HepG2 (cell line): ENCODE measurements around the gene UNKL. TPM values are rescaled to one million over a fixed set of nuclear protein-coding genes. Genes with fewer than 3 reads are reported as not detected.

Source experiments
- ATAC-seq: fragments of 200-7000 bp; cut with Tn5 transposase; 3 replicates; pipeline ENCODE4 v1.9.1; 2020; ENCODE audit warnings: mild to moderate bottlenecking, moderate library complexity
- BruUV-seq: library from RNA; stranded (reverse); fragments of 400-500 nt; replicated peaks from 2 replicates; lab custom pipeline; 2021; lab: Mats Ljungman, UMichigan
- CTCF ChIA-PET: fragments of 300-600 bp; formaldehyde crosslinking; extraction: SDS; loops from one replicate; lab custom pipeline; 2021; ENCODE audit warnings: low total read pairs, inconsistent platforms, low intra/inter-chr PET ratio; lab: Yijun Ruan, JAX
- POLR2A ChIA-PET: fragments of 350-600 bp; sonication (Branson Sonifier 250); formaldehyde crosslinking; loops from one replicate; lab custom pipeline; 2020; ENCODE audit warnings: antibody characterized with exemption, inconsistent platforms; lab: Yijun Ruan, JAX
- DNase-seq: peaks from one replicate; pipeline ENCODE4 v3.0.0-alpha.2; 2015; ENCODE audit warnings: low spot score
- FAIRE-seq: peaks from 3 replicates; lab custom pipeline; 2011; peaks lifted over from hg19 to GRCh38; lab: Jason Lieb, UNC
- H2AFZ ChIP-seq: one replicate; pipeline ENCODE4 v1.6.1; 2011; ENCODE audit warnings: low read length, inconsistent platforms
- H3K27ac ChIP-seq: fragments of 300-600 bp; 3 replicates; pipeline ENCODE4 v1.8.0; 2011; ENCODE audit warnings: mixed run types, mild to moderate bottlenecking, mixed read lengths, low read length, inconsistent platforms; ENCODE audit not compliant: insufficient read depth; ENCODE audit errors: extremely low read length
- H3K27me3 ChIP-seq, 2 experiments: fragments of 200-600 bp in 1 of 2; 2 replicates in 1 of 2; 3 replicates in 1 of 2; pipeline versions ENCODE4 v1.6.0 to v1.8.0; 2011; ENCODE audit warnings: low read length in 2 of 2, mild to moderate bottlenecking in 2 of 2, moderate library complexity in 2 of 2, inconsistent platforms in 1 of 2; ENCODE audit not compliant: insufficient read depth in 2 of 2, control insufficient read depth in 1 of 2
- H3K36me3 ChIP-seq, 2 experiments: fragments of 200-600 bp in 1 of 2; replicated peaks in 1 of 2; 2 replicates in 1 of 2; 3 replicates in 1 of 2; pipeline versions ENCODE4 v1.5.1 to v1.8.0; 2011; ENCODE audit warnings: low read length in 2 of 2, inconsistent platforms in 1 of 2; ENCODE audit not compliant: insufficient read depth in 2 of 2, control insufficient read depth in 1 of 2
- H3K4me1 ChIP-seq: 2 replicates; pipeline ENCODE4 v1.5.1; 2012; ENCODE audit warnings: low read length, inconsistent platforms; ENCODE audit not compliant: insufficient read depth
- H3K4me2 ChIP-seq: 2 replicates; pipeline ENCODE4 v1.6.0; 2011; ENCODE audit warnings: low read depth, low read length, inconsistent platforms
- H3K4me3 ChIP-seq, 3 experiments: fragments of 200-600 bp in 1 of 3; sonication (generic), shearing (Covaris generic) in 1 of 3; replicated peaks in 1 of 3; 2 replicates each; pipeline ENCODE4 v1.5.1; 2011 to 2016; ENCODE audit warnings: low read length in 3 of 3, inconsistent platforms in 2 of 3, low read depth in 2 of 3, mild to moderate bottlenecking in 2 of 3, control low read depth in 1 of 3, mixed read lengths in 1 of 3; ENCODE audit not compliant: insufficient read depth in 1 of 3
- H3K79me2 ChIP-seq: one replicate; pipeline ENCODE4 v1.6.1; 2011; ENCODE audit warnings: low read length, inconsistent platforms; ENCODE audit not compliant: insufficient read depth
- H3K9ac ChIP-seq: 2 replicates; pipeline ENCODE4 v1.6.0; 2011; ENCODE audit warnings: mild to moderate bottlenecking, low read depth, low read length, inconsistent platforms; ENCODE audit not compliant: insufficient read depth
- H3K9me3 ChIP-seq: 2 replicates; pipeline ENCODE4 v1.5.1; 2012; ENCODE audit warnings: mild to moderate bottlenecking, low read length
- H4K20me1 ChIP-seq: 2 replicates; pipeline ENCODE4 v1.6.0; 2011; ENCODE audit warnings: inconsistent platforms, mild to moderate bottlenecking, low read length, moderate library complexity; ENCODE audit not compliant: insufficient read depth
- THAP9 ChIP-seq: sonication (generic); formaldehyde crosslinking; IDR thresholded peaks from 2 replicates; pipeline ENCODE4; 2020; ENCODE audit warnings: missing genetic modification reagents, mild to moderate bottlenecking, borderline replicate concordance
- ZFP82 ChIP-seq: sonication (generic); formaldehyde crosslinking; IDR thresholded peaks from 2 replicates; pipeline ENCODE4 v1.5.1; 2020; ENCODE audit warnings: mild to moderate bottlenecking, missing genetic modification reagents, borderline replicate concordance
- ZKSCAN8 ChIP-seq: IDR thresholded peaks from 2 replicates; pipeline ENCODE4 v1.6.1; 2016; ENCODE audit warnings: borderline replicate concordance, missing genetic modification reagents, missing compliant biosample characterization
- ZNF749 ChIP-seq: sonication (generic); formaldehyde crosslinking; IDR thresholded peaks from 2 replicates; pipeline ENCODE4 v1.8.0; 2022; ENCODE audit warnings: mild to moderate bottlenecking, missing genetic modification reagents, moderate library complexity, borderline replicate concordance
- WGBS: methylation state at CpG from one replicate; pipeline ENCODE4 v1.1.6; 2017; ENCODE audit warnings: low lambda C conversion rate; 5-methylcytosine and 5-hydroxymethylcytosine counted together
- in situ Hi-C: cut with HindIII; loops from 2 replicates; pipeline ENCODE4 v1.10.0; 2017; ENCODE audit warnings: low pct_unique_long_range_greater_than_20kb; ENCODE audit not compliant: extremely low pct_ligation_motif_present
- intact Hi-C: fragments of 100-400 bp; cut with micrococcal nuclease; formaldehyde crosslinking; loops from one replicate; pipeline ENCODE4 v1.10.0; 2022; ENCODE audit not compliant: unreplicated experiment
- polyA plus RNA-seq, 8 experiments: library from polyadenylated mRNA; depleted of rRNA in 3 of 8; stranded (reverse) in 7 of 8; unstranded in 1 of 8; fragments of >200 nt; fragmentation: Illumina TruSeq in 4 of 8; extraction: Trizol in 4 of 8; gene quantifications; 2 replicates each; pipeline versions ENCODE4 v1.2.1 to v1.2.3, GENCODE V29; 2011 to 2016; ENCODE audit warnings: low read depth in 4 of 8, missing spikeins in 1 of 8, mixed read lengths in 1 of 8; ENCODE audit not compliant: insufficient read depth in 1 of 8
- total RNA-seq, 5 experiments: library from RNA; depleted of rRNA; stranded (reverse); fragments of >200 nt; fragmentation: Illumina TruSeq; extraction: Trizol; gene quantifications; 2 replicates each; pipeline ENCODE4 v1.2.3, GENCODE V29; 2016; ENCODE audit warnings: low read depth in 1 of 5

Gene UNKL
- total and polyA plus RNA-seq, 2 of the 13 experiments (the other 11 are each of a cell fraction or from before 2014, with no cell fraction given) = 10.4 to 17.6 TPM

DNA sequence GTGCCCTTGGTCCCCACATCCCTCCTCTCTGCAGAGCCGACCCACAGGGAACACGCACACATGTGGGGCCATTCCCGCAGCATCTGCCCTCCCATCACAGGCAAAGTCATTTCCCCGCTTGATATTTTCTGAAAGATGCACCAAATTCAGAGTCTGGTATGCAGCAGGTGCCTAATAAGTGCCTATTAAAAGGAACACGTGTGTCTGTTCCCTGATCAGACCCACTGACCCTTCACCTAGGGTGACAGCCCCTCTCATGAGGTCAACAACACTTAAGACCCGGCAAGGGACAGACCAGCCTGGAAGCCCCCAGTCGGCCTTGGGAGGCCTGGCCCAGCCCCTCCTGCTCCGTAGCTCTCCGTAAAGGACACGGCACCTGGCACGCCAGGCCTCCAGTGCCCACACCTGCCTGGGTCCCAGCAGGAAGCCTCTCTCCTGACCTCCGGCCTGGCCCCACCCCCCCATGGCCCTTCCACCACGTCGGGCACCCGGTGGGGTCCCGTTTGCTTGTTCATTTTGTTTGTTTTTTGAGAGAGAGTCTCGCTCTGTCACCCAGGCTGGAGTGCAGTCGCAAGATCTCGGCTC lies 20.0 kb downstream of the UNKL start:
- ChIA-PET POLR2A (no interaction called here), CTCF (no interaction called here)
- H2AFZ ChIP-seq = no peak overlapping the region
- no peaks in the 10 kb centered on the region for H3K27me3 ChIP-seq
- H3K4me3 ChIP-seq = no peak overlapping the region
- H3K79me2 ChIP-seq = no peaks in the 10 kb centered on the region
- in situ Hi-C loops (no loop called here), intact Hi-C loops (no loop called here)
- H3K4me2 ChIP-seq = no peak overlapping the region
- DNase-seq (no peak), ATAC-seq (no peak), FAIRE-seq (no peak)
- no TSS peak for BruUV-seq
- no peaks in the 10 kb centered on the region for H3K9me3 ChIP-seq
- no peak overlapping the region for H3K9ac ChIP-seq
- peaks cover 4% of the 10 kb centered on the region in 2 experiments; a peak in 3 of 5 replicates for H3K36me3 ChIP-seq
- H3K4me1 ChIP-seq = no peaks in the 10 kb centered on the region
- no peaks in the 10 kb centered on the region for H4K20me1 ChIP-seq
- 93% methylated on average over 14 of the region's 19 CpGs for WGBS
- no peak for TF ChIP-seq THAP9
- TF ChIP-seq ZFP82 = no peak
- no peak for TF ChIP-seq ZNF749 (CRISPR knock-in tag)
- TF ChIP-seq ZKSCAN8 (CRISPR knock-in tag) = 0 out of 2 replicates have a peak, but pooled peaks have one; percentile 70
- no peak overlapping the region for H3K27ac ChIP-seq
